Measurements from ENCODE around the gene NKX2-8.
A peak's percentile ranks its signal among the peaks of the same experiment; 100 is the strongest.

NKX2-8 gene

GRCh38 chr14:36582011-36582873, at the start of gene NKX2-8:
Gene NKX2-8, minus strand, starts transcription at chr14:36582614. Its CDS starts 225 bp downstream, at chr14:36582389.
- Histone ChIP-seq H3K4me1 (ENCODE audit: control insufficient read depth, insufficient read depth, low read length, unreplicated experiment) (no peaks in the 10 kb centered on the region), H3K36me3 (ENCODE audit: insufficient read depth, low read length) (no peaks in the 10 kb centered on the region), H3K79me2 (ENCODE audit: control insufficient read depth, insufficient read depth, low read length, unreplicated experiment) (no peaks in the 10 kb centered on the region), H3K27ac (ENCODE audit: low read depth, low read length) (no peak within 1 kb of the TSS), H3K4me3 (ENCODE audit: low read depth, low read length) (peak within 1 kb of the TSS; percentile 76), H2AFZ (ENCODE audit: low read length, unreplicated experiment) (peak within 1 kb of the TSS; percentile 76), H3K27me3 (ENCODE audit: insufficient read depth, low read length) (peaks cover 99% of the 10 kb centered on the region)

GRCh38 chr14:36627981-36628380, 45.6 kb upstream of the NKX2-8 start:
- Histone ChIP-seq H3K4me1 (ENCODE audit: control insufficient read depth, insufficient read depth, low read length, unreplicated experiment) (no peaks in the 10 kb centered on the region), H3K4me3 (ENCODE audit: low read depth, low read length) (no peak overlapping the region), H3K36me3 (ENCODE audit: insufficient read depth, low read length) (no peaks in the 10 kb centered on the region), H3K27ac (ENCODE audit: low read depth, low read length) (no peak overlapping the region), H3K79me2 (ENCODE audit: control insufficient read depth, insufficient read depth, low read length, unreplicated experiment) (no peaks in the 10 kb centered on the region), H3K27me3 (ENCODE audit: insufficient read depth, low read length) (peaks cover 67% of the 10 kb centered on the region), H2AFZ (ENCODE audit: low read length, unreplicated experiment) (no peak overlapping the region)

GRCh38 chr14:36626151-36626550, 43.7 kb upstream of the NKX2-8 start:
- Histone ChIP-seq H3K79me2 (ENCODE audit: control insufficient read depth, insufficient read depth, low read length, unreplicated experiment) (no peaks in the 10 kb centered on the region), H3K27ac (ENCODE audit: low read depth, low read length) (no peak overlapping the region), H3K36me3 (ENCODE audit: insufficient read depth, low read length) (no peaks in the 10 kb centered on the region), H3K4me3 (ENCODE audit: low read depth, low read length) (peak overlapping the region; percentile 43; the same call in 1 of the 2 replicates), H3K27me3 (ENCODE audit: insufficient read depth, low read length) (peaks cover 76% of the 10 kb centered on the region), H3K4me1 (ENCODE audit: control insufficient read depth, insufficient read depth, low read length, unreplicated experiment) (no peaks in the 10 kb centered on the region), H2AFZ (ENCODE audit: low read length, unreplicated experiment) (peak overlapping the region; percentile 60)

GRCh38 chr14:36625436-36625835, 43.0 kb upstream of the NKX2-8 start:
- no peak overlapping the region for H3K27ac ChIP-seq (ENCODE audit: low read depth, low read length)
- no peak overlapping the region for H3K4me3 ChIP-seq (ENCODE audit: low read depth, low read length)
- no peaks in the 10 kb centered on the region for H3K4me1 ChIP-seq (ENCODE audit: control insufficient read depth, insufficient read depth, low read length, unreplicated experiment)
- no peaks in the 10 kb centered on the region for H3K36me3 ChIP-seq (ENCODE audit: insufficient read depth, low read length)
- H3K27me3 ChIP-seq (ENCODE audit: insufficient read depth, low read length): peaks cover 78% of the 10 kb centered on the region
- H2AFZ ChIP-seq (ENCODE audit: low read length, unreplicated experiment): no peak overlapping the region
- no peaks in the 10 kb centered on the region for H3K79me2 ChIP-seq (ENCODE audit: control insufficient read depth, insufficient read depth, low read length, unreplicated experiment)

- H3K4me3 ChIP-seq (ENCODE audit: low read depth, low read length): no peak overlapping the region
- H3K27me3 ChIP-seq (ENCODE audit: insufficient read depth, low read length): peaks cover 78% of the 10 kb centered on the region
- H3K4me1 ChIP-seq (ENCODE audit: control insufficient read depth, insufficient read depth, low read length, unreplicated experiment): no peaks in the 10 kb centered on the region
- no peak overlapping the region for H3K27ac ChIP-seq (ENCODE audit: low read depth, low read length)
- no peak overlapping the region for H2AFZ ChIP-seq (ENCODE audit: low read length, unreplicated experiment)
- no peaks in the 10 kb centered on the region for H3K36me3 ChIP-seq (ENCODE audit: insufficient read depth, low read length)
- H3K79me2 ChIP-seq (ENCODE audit: control insufficient read depth, insufficient read depth, low read length, unreplicated experiment): no peaks in the 10 kb centered on the region
Observed at GRCh38 chr14:36625014-36625413, 42.6 kb upstream of the NKX2-8 start.

GRCh38 chr14:36619853-36620252, 37.4 kb upstream of the NKX2-8 start:
- Histone ChIP-seq H2AFZ (ENCODE audit: low read length, unreplicated experiment) (no peak overlapping the region), H3K79me2 (ENCODE audit: control insufficient read depth, insufficient read depth, low read length, unreplicated experiment) (no peaks in the 10 kb centered on the region)

GRCh38 chr14:36619131-36619530, 36.7 kb upstream of the NKX2-8 start:
- H2AFZ ChIP-seq (ENCODE audit: low read length, unreplicated experiment): no peak overlapping the region
- no peaks in the 10 kb centered on the region for H3K36me3 ChIP-seq (ENCODE audit: insufficient read depth, low read length)
- no peak overlapping the region for H3K27ac ChIP-seq (ENCODE audit: low read depth, low read length)
- H3K4me3 ChIP-seq (ENCODE audit: low read depth, low read length): no peak overlapping the region
- H3K27me3 ChIP-seq (ENCODE audit: insufficient read depth, low read length): peaks cover 71% of the 10 kb centered on the region
- no peaks in the 10 kb centered on the region for H3K79me2 ChIP-seq (ENCODE audit: control insufficient read depth, insufficient read depth, low read length, unreplicated experiment)
- H3K4me1 ChIP-seq (ENCODE audit: control insufficient read depth, insufficient read depth, low read length, unreplicated experiment): no peaks in the 10 kb centered on the region

More at GRCh38 chr14:36619853-36620252, 37.4 kb upstream of the NKX2-8 start:
- H3K4me3 ChIP-seq (ENCODE audit: low read depth, low read length): no peak overlapping the region
- H3K27ac ChIP-seq (ENCODE audit: low read depth, low read length): no peak overlapping the region
- no peaks in the 10 kb centered on the region for H3K4me1 ChIP-seq (ENCODE audit: control insufficient read depth, insufficient read depth, low read length, unreplicated experiment)
- peaks cover 69% of the 10 kb centered on the region for H3K27me3 ChIP-seq (ENCODE audit: insufficient read depth, low read length)
- H3K36me3 ChIP-seq (ENCODE audit: insufficient read depth, low read length): no peaks in the 10 kb centered on the region

- no peak overlapping the region for H3K4me3 ChIP-seq (ENCODE audit: low read depth, low read length)
- H3K27me3 ChIP-seq (ENCODE audit: insufficient read depth, low read length): peaks cover 73% of the 10 kb centered on the region
- no peaks in the 10 kb centered on the region for H3K79me2 ChIP-seq (ENCODE audit: control insufficient read depth, insufficient read depth, low read length, unreplicated experiment)
- no peaks in the 10 kb centered on the region for H3K36me3 ChIP-seq (ENCODE audit: insufficient read depth, low read length)
- no peak overlapping the region for H3K27ac ChIP-seq (ENCODE audit: low read depth, low read length)
- no peak overlapping the region for H2AFZ ChIP-seq (ENCODE audit: low read length, unreplicated experiment)
- H3K4me1 ChIP-seq (ENCODE audit: control insufficient read depth, insufficient read depth, low read length, unreplicated experiment): no peaks in the 10 kb centered on the region
Observed at GRCh38 chr14:36618641-36619040, 36.2 kb upstream of the NKX2-8 start.

GRCh38 chr14:36617824-36618223, 35.4 kb upstream of the NKX2-8 start:
- Histone ChIP-seq H3K79me2 (ENCODE audit: control insufficient read depth, insufficient read depth, low read length, unreplicated experiment) (no peaks in the 10 kb centered on the region), H3K27ac (ENCODE audit: low read depth, low read length) (no peak overlapping the region), H2AFZ (ENCODE audit: low read length, unreplicated experiment) (no peak overlapping the region), H3K4me3 (ENCODE audit: low read depth, low read length) (no peak overlapping the region), H3K36me3 (ENCODE audit: insufficient read depth, low read length) (no peaks in the 10 kb centered on the region), H3K4me1 (ENCODE audit: control insufficient read depth, insufficient read depth, low read length, unreplicated experiment) (no peaks in the 10 kb centered on the region), H3K27me3 (ENCODE audit: insufficient read depth, low read length) (peaks cover 66% of the 10 kb centered on the region)

GRCh38 chr14:36605506-36605857, 23.1 kb upstream of the NKX2-8 start:
- Histone ChIP-seq H3K27me3 (ENCODE audit: insufficient read depth, low read length) (peaks cover 63% of the 10 kb centered on the region), H3K4me3 (ENCODE audit: low read depth, low read length) (no peak overlapping the region), H2AFZ (ENCODE audit: low read length, unreplicated experiment) (no peak overlapping the region), H3K4me1 (ENCODE audit: control insufficient read depth, insufficient read depth, low read length, unreplicated experiment) (no peaks in the 10 kb centered on the region), H3K27ac (ENCODE audit: low read depth, low read length) (no peak overlapping the region), H3K79me2 (ENCODE audit: control insufficient read depth, insufficient read depth, low read length, unreplicated experiment) (no peaks in the 10 kb centered on the region), H3K36me3 (ENCODE audit: insufficient read depth, low read length) (no peaks in the 10 kb centered on the region)

Data from ACC112 (cell line).